Ishikawa (cell line): Measurements from ENCODE around the gene LRRC26.

ENCODE experiments used
- CREB1 ChIP-seq: IDR thresholded peaks from 2 replicates; pipeline ENCODE4 v1.6.1; 2012; ENCODE audit warnings: low read depth
- EGR1 ChIP-seq: IDR thresholded peaks from 2 replicates; pipeline ENCODE4 v1.6.1; 2012
- EP300 ChIP-seq: IDR thresholded peaks from 2 replicates; pipeline ENCODE4 v1.6.1; 2012; ENCODE audit warnings: borderline replicate concordance
- FOXM1 ChIP-seq: IDR thresholded peaks from 2 replicates; pipeline ENCODE4 v1.6.1; 2012; ENCODE audit warnings: low read depth, borderline replicate concordance
- NFIC ChIP-seq: IDR thresholded peaks from 2 replicates; pipeline ENCODE4 v1.6.1; 2012
- RAD21 ChIP-seq: IDR thresholded peaks from 2 replicates; pipeline ENCODE4 v1.6.1; 2012; ENCODE audit warnings: low read depth
- TAF1 ChIP-seq: IDR thresholded peaks from 2 replicates; pipeline ENCODE4 v1.6.1; 2012; ENCODE audit warnings: low read depth, mild to moderate bottlenecking
- ZBTB7A ChIP-seq: IDR thresholded peaks from 2 replicates; pipeline ENCODE4 v1.6.1; 2012; ENCODE audit warnings: low read depth
- TF ChIP-seq, protein P1 (sequence below): IDR thresholded peaks from 2 replicates; pipeline ENCODE4 v1.6.1; 2012; ENCODE audit warnings: low read depth, mild to moderate bottlenecking

- TF ChIP-seq NFIC, result no peak
- no peak for TF ChIP-seq RAD21
- TF ChIP-seq FOXM1, result no peak
- no peak for TF ChIP-seq CREB1
- TF ChIP-seq, protein P1, sequence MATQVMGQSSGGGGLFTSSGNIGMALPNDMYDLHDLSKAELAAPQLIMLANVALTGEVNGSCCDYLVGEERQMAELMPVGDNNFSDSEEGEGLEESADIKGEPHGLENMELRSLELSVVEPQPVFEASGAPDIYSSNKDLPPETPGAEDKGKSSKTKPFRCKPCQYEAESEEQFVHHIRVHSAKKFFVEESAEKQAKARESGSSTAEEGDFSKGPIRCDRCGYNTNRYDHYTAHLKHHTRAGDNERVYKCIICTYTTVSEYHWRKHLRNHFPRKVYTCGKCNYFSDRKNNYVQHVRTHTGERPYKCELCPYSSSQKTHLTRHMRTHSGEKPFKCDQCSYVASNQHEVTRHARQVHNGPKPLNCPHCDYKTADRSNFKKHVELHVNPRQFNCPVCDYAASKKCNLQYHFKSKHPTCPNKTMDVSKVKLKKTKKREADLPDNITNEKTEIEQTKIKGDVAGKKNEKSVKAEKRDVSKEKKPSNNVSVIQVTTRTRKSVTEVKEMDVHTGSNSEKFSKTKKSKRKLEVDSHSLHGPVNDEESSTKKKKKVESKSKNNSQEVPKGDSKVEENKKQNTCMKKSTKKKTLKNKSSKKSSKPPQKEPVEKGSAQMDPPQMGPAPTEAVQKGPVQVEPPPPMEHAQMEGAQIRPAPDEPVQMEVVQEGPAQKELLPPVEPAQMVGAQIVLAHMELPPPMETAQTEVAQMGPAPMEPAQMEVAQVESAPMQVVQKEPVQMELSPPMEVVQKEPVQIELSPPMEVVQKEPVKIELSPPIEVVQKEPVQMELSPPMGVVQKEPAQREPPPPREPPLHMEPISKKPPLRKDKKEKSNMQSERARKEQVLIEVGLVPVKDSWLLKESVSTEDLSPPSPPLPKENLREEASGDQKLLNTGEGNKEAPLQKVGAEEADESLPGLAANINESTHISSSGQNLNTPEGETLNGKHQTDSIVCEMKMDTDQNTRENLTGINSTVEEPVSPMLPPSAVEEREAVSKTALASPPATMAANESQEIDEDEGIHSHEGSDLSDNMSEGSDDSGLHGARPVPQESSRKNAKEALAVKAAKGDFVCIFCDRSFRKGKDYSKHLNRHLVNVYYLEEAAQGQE, result no peak
- no peak for TF ChIP-seq EP300
- TF ChIP-seq TAF1, result peak; percentile 26; the same call in 1 of the 2 replicates
- no peak for TF ChIP-seq EGR1
- TF ChIP-seq ZBTB7A, result no peak
Measured at GRCh38 chr9:137172901-137173795, 3.3 kb upstream of the LRRC26 start.
